Caco-2 (cell line): Measurements from ENCODE around the gene DYNLRB1. TPM values are rescaled to one million over a fixed set of nuclear protein-coding genes. Genes with fewer than 3 reads are reported as not detected.

ENCODE experiments used
- Bru-seq: library from RNA; stranded (reverse); fragments of 400-500 nt; gene quantifications from one replicate; lab custom pipeline; 2021; lab: Mats Ljungman, UMichigan
- BruChase-seq, 2 experiments: library from RNA; stranded (reverse); fragments of 400-500 nt; gene quantifications; one replicate each; lab custom pipeline; 2021; lab: Mats Ljungman, UMichigan
- BruUV-seq: library from RNA; stranded (reverse); fragments of 400-500 nt; replicated peaks from 2 replicates; lab custom pipeline; 2021; lab: Mats Ljungman, UMichigan
- CTCF ChIA-PET: fragments of 300-600 bp; sonication (Branson Sonifier 250); formaldehyde crosslinking; loops from one replicate; lab custom pipeline; 2022; ENCODE audit warnings: antibody characterized with exemption; lab: Charles Lee
- POLR2A ChIA-PET: fragments of 300-600 bp; sonication (Branson Sonifier 250); formaldehyde crosslinking; loops from one replicate; lab custom pipeline; 2022; ENCODE audit warnings: antibody characterized with exemption; lab: Charles Lee
- DNase-seq, 2 experiments: peaks; one replicate each; pipeline versions ENCODE4 v3.0.0 to v3.0.0-alpha.2; 2020 to 2022
- H3K27me3 ChIP-seq: replicated peaks from 2 replicates; pipeline ENCODE4 v1.6.0; 2011; ENCODE audit warnings: low read length; ENCODE audit not compliant: control insufficient read depth, insufficient read depth
- H3K36me3 ChIP-seq: 2 replicates; pipeline ENCODE4 v1.5.1; 2011; ENCODE audit warnings: low read length; ENCODE audit not compliant: control insufficient read depth, insufficient read depth
- H3K4me1 ChIP-seq: fragments of 250-450 bp; sonication (Bioruptor Pico); 2 replicates; pipeline ENCODE4 v1.5.1; 2020; ENCODE audit warnings: mild to moderate bottlenecking
- H3K4me3 ChIP-seq: 2 replicates; pipeline ENCODE4 v1.5.1; 2011; ENCODE audit warnings: low read depth, mild to moderate bottlenecking, control low read depth, low read length
- H3K9me3 ChIP-seq: fragments of 250-450 bp; sonication (Bioruptor Pico); 2 replicates; pipeline ENCODE4 v1.5.1; 2020; ENCODE audit warnings: mild to moderate bottlenecking, moderate library complexity
- H3K27ac Mint-ChIP-seq: one replicate; pipeline ENCODE4 v1.8.0; 2022; ENCODE audit warnings: mixed read lengths; ENCODE audit not compliant: unreplicated experiment
- H3K27me3 Mint-ChIP-seq: one replicate; pipeline ENCODE4 v1.8.0; 2022; ENCODE audit warnings: mixed read lengths; ENCODE audit not compliant: insufficient read depth, unreplicated experiment
- H3K36me3 Mint-ChIP-seq: one replicate; pipeline ENCODE4 v1.8.0; 2022; ENCODE audit warnings: mild to moderate bottlenecking, mixed read lengths; ENCODE audit not compliant: insufficient read depth, unreplicated experiment
- H3K4me1 Mint-ChIP-seq: one replicate; pipeline ENCODE4 v1.8.0; 2022; ENCODE audit warnings: low read depth, mixed read lengths; ENCODE audit not compliant: unreplicated experiment
- H3K4me3 Mint-ChIP-seq: one replicate; pipeline ENCODE4 v1.8.0; 2022; ENCODE audit warnings: mild to moderate bottlenecking, moderate library complexity, mixed read lengths; ENCODE audit not compliant: unreplicated experiment
- H3K9me3 Mint-ChIP-seq: one replicate; pipeline ENCODE4 v1.8.0; 2022; ENCODE audit warnings: mixed read lengths; ENCODE audit not compliant: unreplicated experiment
- CTCF ChIP-seq, 2 experiments: fragments of 200-600 bp in 1 of 2; IDR thresholded peaks; 1 replicate in 1 of 2; 2 replicates in 1 of 2; pipeline versions ENCODE4 v1.5.1 to v1.8.0; 2011 to 2022; ENCODE audit warnings: antibody characterized with exemption in 1 of 2, control low read depth in 1 of 2, inconsistent platforms in 1 of 2, low read depth in 1 of 2, low read length in 1 of 2, mild to moderate bottlenecking in 1 of 2, moderate library complexity in 1 of 2; ENCODE audit not compliant: insufficient read depth in 1 of 2, severe bottlenecking in 1 of 2, unreplicated experiment in 1 of 2
- intact Hi-C: fragments of 100-400 bp; cut with micrococcal nuclease; formaldehyde crosslinking; loops from one replicate; pipeline ENCODE4 v1.10.0; 2022; ENCODE audit not compliant: unreplicated experiment
- long read RNA-seq: library from polyadenylated mRNA; stranded (forward); transcript quantifications from one replicate; pipeline ENCODE4 v2.0.0, GENCODE V29; 2022
- total RNA-seq: library from RNA; stranded (reverse); gene quantifications from 2 replicates; pipeline ENCODE4 v1.2.3, GENCODE V29; 2022

DYNLRB1 gene
- total RNA-seq (357 and 359 TPM in 2 replicates), Bru-seq, nascent RNA (percentile 94 among the genes with signal in this experiment), BruChase-seq, experiment 1, labeled RNA remaining after a 2-hour chase (percentile 87 among the genes with signal in this experiment), BruChase-seq, experiment 2, labeled RNA remaining after a 6-hour chase (percentile 92 among the genes with signal in this experiment)
- long read RNA-seq, transcript DYNLRB1-202 (4 exons, 675 nt), result major isoform, 155 of 198 reads
- long read RNA-seq, partial matches to known transcripts, result 30 of 198 reads
- long read RNA-seq, other reads (novel, unspliced or antisense), result 9 of 198 reads

DNA sequence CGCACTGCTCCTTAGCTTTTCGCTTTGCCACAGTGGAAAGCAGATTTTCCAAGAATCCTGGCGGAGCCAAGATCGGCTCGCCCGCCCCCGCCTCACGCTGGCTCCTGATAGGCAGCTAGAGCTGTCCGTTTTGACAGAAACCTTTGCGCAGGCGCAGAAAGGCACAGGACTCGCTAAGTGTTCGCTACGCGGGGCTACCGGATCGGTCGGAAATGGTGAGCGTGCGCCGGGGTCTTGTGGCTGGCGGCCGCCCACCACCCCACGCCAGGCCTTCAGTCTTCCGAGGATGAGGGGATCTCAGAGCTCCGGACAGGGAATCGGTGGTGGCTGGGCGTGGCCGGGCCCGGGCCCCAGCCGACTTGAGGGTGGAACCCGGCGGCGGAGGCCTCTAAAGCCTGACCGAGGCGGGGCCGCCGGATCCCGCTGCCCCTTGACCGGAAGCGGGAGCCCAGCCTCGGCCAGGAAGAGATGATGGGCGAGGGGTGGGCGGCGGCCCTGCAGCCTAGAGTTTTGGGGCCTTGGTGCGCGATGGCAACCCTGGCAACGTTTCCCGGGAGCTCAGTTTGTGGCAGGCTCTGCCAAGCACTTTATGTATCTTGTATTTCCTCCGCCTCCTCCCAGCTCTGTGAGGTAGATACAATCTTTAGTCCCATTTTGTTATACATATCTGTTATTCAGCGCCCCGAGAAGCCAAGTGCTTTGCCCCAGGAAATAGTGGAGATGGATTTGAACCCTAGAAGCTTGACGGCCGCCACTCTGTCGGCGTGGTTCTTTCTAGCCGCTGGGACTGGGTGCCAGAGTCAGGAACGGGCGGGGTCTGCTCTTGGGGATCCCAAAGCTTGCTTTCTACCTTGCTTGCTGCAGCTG is at the start of gene DYNLRB1:
Gene DYNLRB1 (plus strand): TSS at position 176 of the 867 bp plus-strand sequence. CDS start 37 bp downstream, at position 213.
- H3K27ac Mint-ChIP-seq, result peak within 1 kb of the TSS; percentile 91
- TF ChIP-seq CTCF (IDR thresholded peaks at IDR 0.05; ENCODE audit: insufficient read depth in 1 of 2, low read depth in 1 of 2, low read length in 1 of 2, severe bottlenecking in 1 of 2, unreplicated experiment in 1 of 2), result no peak
- peaks cover 6% of the 10 kb centered on the region for H3K4me1 ChIP-seq
- no peaks in the 10 kb centered on the region for H3K9me3 ChIP-seq
- BruUV-seq, result TSS peak; percentile 44
- peak; percentile 100 for DNase-seq
- H3K4me3 Mint-ChIP-seq, result peak within 1 kb of the TSS; percentile 85
- no peaks in the 10 kb centered on the region for H3K36me3 ChIP-seq
- H3K36me3 Mint-ChIP-seq, result peaks cover 82% of the 10 kb centered on the region
- CTCF ChIA-PET, result interaction anchor here (0.6 to 4.4 kb wide), 12 partner anchors 22 to 326 kb away, joined by 3 to 75 read pairs (median 4); no protein-coding TSS in a partner anchor
- POLR2A ChIA-PET, result interaction anchor here (0.6 to 2.5 kb wide), 17 partner anchors 9 to 523 kb away, joined by 3 to 21 read pairs (median 4); partner anchors contain the start of genes AHCY, EIF2S2, ITCH and PIGU
- H3K9me3 Mint-ChIP-seq, result no peaks in the 10 kb centered on the region
- intact Hi-C loops, result loop anchor here (1.0 kb wide), 2 partner anchors 9 to 204 kb away; no protein-coding TSS in a partner anchor
- peak within 1 kb of the TSS; percentile 52 for H3K4me3 ChIP-seq
- H3K27me3 ChIP-seq, result no peaks in the 10 kb centered on the region
- H3K4me1 Mint-ChIP-seq, result peaks cover 19% of the 10 kb centered on the region
- H3K27me3 Mint-ChIP-seq, result no peaks in the 10 kb centered on the region

- H3K4me3 ChIP-seq, result no peak overlapping the region
- Mint-ChIP-seq H3K4me1 (no peaks in the 10 kb centered on the region), H3K27me3 (no peaks in the 10 kb centered on the region), H3K9me3 (no peaks in the 10 kb centered on the region), H3K36me3 (peaks cover 98% of the 10 kb centered on the region), H3K27ac (no peak overlapping the region), H3K4me3 (no peak overlapping the region)
- H3K27me3 ChIP-seq, result no peaks in the 10 kb centered on the region
- POLR2A ChIA-PET, result interaction anchor here (0.6 kb wide), 2 partner anchors 106 to 235 kb away, joined by 3 to 5 read pairs; partner anchors contain the start of gene ITCH
- intact Hi-C loops, result no loop called here
- no peak for DNase-seq
- no peak for TF ChIP-seq CTCF (IDR thresholded peaks at IDR 0.05; ENCODE audit: insufficient read depth in 1 of 2, low read depth in 1 of 2, low read length in 1 of 2, severe bottlenecking in 1 of 2, unreplicated experiment in 1 of 2)
- BruUV-seq, result no TSS peak
- H3K9me3 ChIP-seq, result 0 out of 2 replicates have a peak, but pooled peaks cover 5% of the 10 kb centered on the region
- CTCF ChIA-PET, result interaction anchor here (0.5 to 2.6 kb wide), 3 partner anchors 38 to 158 kb away, joined by 3 to 13 read pairs (median 3); no protein-coding TSS in a partner anchor
- H3K36me3 ChIP-seq, result peaks cover 3% of the 10 kb centered on the region; the same call in 1 of the 2 replicates
- peaks cover 8% of the 10 kb centered on the region; the same call in 1 of the 2 replicates for H3K4me1 ChIP-seq
These were observed 47.3 kb upstream of the DYNLRB1 start for GRCh38 chr20:34468951-34469350.
